Spinal cord (tissue), 10 donors: ENCODE measurements around the gene ITM2C. TPM values are rescaled to one million over a fixed set of nuclear protein-coding genes. Genes with fewer than 3 reads are reported as not detected.

Experiments
- DNase-seq, 6 donors: peaks; one replicate each; pipeline versions ENCODE4 v3.0.0 to v3.0.0-alpha.2; 2013 to 2015; ENCODE audit warnings: low spot score in 6 of 6, low read depth in 4 of 6
- H3K27ac ChIP-seq: one replicate; pipeline ENCODE4 v1.5.1; 2013; ENCODE audit warnings: low read depth, low read length, control low read depth
- H3K27me3 ChIP-seq: one replicate; pipeline ENCODE4 v1.6.1; 2013; ENCODE audit warnings: low read length; ENCODE audit not compliant: control insufficient read depth, insufficient read depth
- H3K36me3 ChIP-seq: one replicate; pipeline ENCODE4 v1.6.1; 2013; ENCODE audit warnings: low read length; ENCODE audit not compliant: control insufficient read depth, insufficient read depth
- H3K4me1 ChIP-seq: one replicate; pipeline ENCODE4 v1.6.1; 2013; ENCODE audit warnings: low read length; ENCODE audit not compliant: control insufficient read depth, insufficient read depth
- H3K4me3 ChIP-seq: one replicate; pipeline ENCODE4 v1.5.1; 2013; ENCODE audit warnings: low read depth, low read length, control low read depth
- H3K9me3 ChIP-seq: one replicate; pipeline ENCODE4 v1.6.1; 2013; ENCODE audit warnings: low read length; ENCODE audit not compliant: control insufficient read depth, insufficient read depth
- WGBS: methylation state at CpG from one replicate; pipeline ENCODE4 v1.1.5; 2013; ENCODE audit warnings: missing lambda C conversion rate; ENCODE audit not compliant: insufficient coverage; 5-methylcytosine and 5-hydroxymethylcytosine counted together
- polyA plus RNA-seq, 2 donors: library from polyadenylated mRNA; unstranded; fragments of 120-200 nt; gene quantifications; one replicate each; pipeline ENCODE4 v1.2.1, GENCODE V29; 2013; ENCODE audit not compliant: insufficient read length in 2 of 2
- total RNA-seq, 2 donors: library from RNA; depleted of rRNA in 1 of 2; stranded (reverse); fragments of 120-200 nt in 1 of 2; fragments of >200 nt in 1 of 2; gene quantifications; one replicate each; pipeline versions ENCODE4 v1.2.3 to v1.2.4, GENCODE V29; 2013 to 2014
- donor health status: healthy.

ITM2C gene
- total and polyA plus RNA-seq, 4 donors: 270 to 657 (median 525) TPM

- no peaks in the 10 kb centered on the region for H3K36me3 ChIP-seq
- peak in 1 of 6 donors; percentile 34 for DNase-seq
- 88% methylated on average over 2 of the region's 14 CpGs for WGBS
Measured at GRCh38 chr2:230888824-230889400, 24.2 kb downstream of the ITM2C start.

GRCh38 chr2:230889911-230890601 is 25.3 kb downstream of the ITM2C start:
- no peaks in the 10 kb centered on the region for H3K27me3 ChIP-seq
- no peaks in the 10 kb centered on the region for H3K9me3 ChIP-seq
- H3K4me3 ChIP-seq: no peak overlapping the region
- H3K4me1 ChIP-seq: peaks cover 64% of the 10 kb centered on the region
- WGBS: 83% methylated on average over 18 of the region's 22 CpGs
- H3K36me3 ChIP-seq: no peaks in the 10 kb centered on the region
- no peak for DNase-seq
- H3K27ac ChIP-seq: peak overlapping the region; percentile 62

More at GRCh38 chr2:230888824-230889400, 24.2 kb downstream of the ITM2C start:
- H3K4me3 ChIP-seq: no peak overlapping the region
- no peaks in the 10 kb centered on the region for H3K9me3 ChIP-seq
- peaks cover 53% of the 10 kb centered on the region for H3K4me1 ChIP-seq
- H3K27me3 ChIP-seq: no peaks in the 10 kb centered on the region
- H3K27ac ChIP-seq: no peak overlapping the region

- no peaks in the 10 kb centered on the region for H3K36me3 ChIP-seq
- no peaks in the 10 kb centered on the region for H3K27me3 ChIP-seq
- DNase-seq: peak in 2 of 6 donors; percentile 65 to 89
- 8% methylated on average over 2 of the region's 4 CpGs for WGBS
- no peak overlapping the region for H3K4me3 ChIP-seq
- H3K27ac ChIP-seq: peak overlapping the region; percentile 62
- no peaks in the 10 kb centered on the region for H3K9me3 ChIP-seq
- peaks cover 68% of the 10 kb centered on the region for H3K4me1 ChIP-seq
Measured at GRCh38 chr2:230890646-230891045, 25.9 kb downstream of the ITM2C start.

DNA sequence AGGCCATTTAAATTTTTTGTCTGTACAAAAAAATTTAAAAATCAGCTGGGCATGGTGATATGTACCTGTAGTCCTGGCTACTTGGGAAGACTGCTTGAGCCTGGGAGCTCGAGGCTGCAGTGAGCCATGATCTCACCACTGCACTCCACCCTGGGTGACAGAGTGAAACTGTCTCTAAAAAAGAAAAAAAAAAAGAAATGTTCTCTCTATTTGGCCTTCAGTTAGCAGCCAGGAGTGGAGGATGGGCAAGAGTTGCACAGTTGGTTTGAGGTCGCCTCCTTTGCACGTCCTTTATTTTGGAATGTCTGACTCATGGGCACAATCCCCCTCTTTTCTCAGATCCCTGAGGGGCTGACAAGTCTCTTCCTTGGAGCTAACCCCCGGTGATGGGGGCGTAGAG is 26.3 kb downstream of the ITM2C start:
- H3K9me3 ChIP-seq: no peaks in the 10 kb centered on the region
- 60% methylated on average over 1 of the region's 5 CpGs for WGBS
- peaks cover 67% of the 10 kb centered on the region for H3K4me1 ChIP-seq
- H3K27me3 ChIP-seq: no peaks in the 10 kb centered on the region
- H3K36me3 ChIP-seq: no peaks in the 10 kb centered on the region
- no peak for DNase-seq
- H3K27ac ChIP-seq: peak overlapping the region; percentile 62
- no peak overlapping the region for H3K4me3 ChIP-seq

- peak overlapping the region; percentile 62 for H3K27ac ChIP-seq
- DNase-seq: no peak
- WGBS: 82% methylated on average over 4 of the region's 6 CpGs
Measured at GRCh38 chr2:230891509-230891908, 26.8 kb downstream of the ITM2C start.

GRCh38 chr2:230893338-230893737 is 28.6 kb downstream of the ITM2C start:
- peak overlapping the region; percentile 70 for H3K27ac ChIP-seq
- 29% methylated on average over 6 of the region's 6 CpGs for WGBS
- no peak overlapping the region for H3K4me3 ChIP-seq
- no peaks in the 10 kb centered on the region for H3K9me3 ChIP-seq
- DNase-seq: no peak
- H3K27me3 ChIP-seq: no peaks in the 10 kb centered on the region
- H3K36me3 ChIP-seq: no peaks in the 10 kb centered on the region
- H3K4me1 ChIP-seq: peaks cover 78% of the 10 kb centered on the region

More at GRCh38 chr2:230891509-230891908, 26.8 kb downstream of the ITM2C start:
- no peak overlapping the region for H3K4me3 ChIP-seq
- H3K4me1 ChIP-seq: peaks cover 67% of the 10 kb centered on the region
- no peaks in the 10 kb centered on the region for H3K9me3 ChIP-seq
- H3K36me3 ChIP-seq: no peaks in the 10 kb centered on the region
- no peaks in the 10 kb centered on the region for H3K27me3 ChIP-seq

- no peaks in the 10 kb centered on the region for H3K36me3 ChIP-seq
Measured at GRCh38 chr2:230893841-230894781, 29.4 kb downstream of the ITM2C start.

GRCh38 chr2:230895536-230896345 is 31.0 kb downstream of the ITM2C start:
- peaks cover 91% of the 10 kb centered on the region for H3K4me1 ChIP-seq
- no peaks in the 10 kb centered on the region for H3K9me3 ChIP-seq
- no peaks in the 10 kb centered on the region for H3K36me3 ChIP-seq
- H3K27ac ChIP-seq: no peak overlapping the region
- DNase-seq: no peak
- H3K4me3 ChIP-seq: no peak overlapping the region
- 66% methylated on average over 5 of the region's 6 CpGs for WGBS
- no peaks in the 10 kb centered on the region for H3K27me3 ChIP-seq

More at GRCh38 chr2:230893841-230894781, 29.4 kb downstream of the ITM2C start:
- Histone ChIP-seq H3K4me3 (no peak overlapping the region), H3K9me3 (no peaks in the 10 kb centered on the region), H3K27me3 (no peaks in the 10 kb centered on the region), H3K27ac (peak overlapping the region; percentile 70), H3K4me1 (peaks cover 86% of the 10 kb centered on the region)
- DNase-seq: peak in 2 of 6 donors; percentile 80 to 86
- WGBS: 28% methylated on average over 15 of the region's 19 CpGs
